ENCODE measurements around the gene GPC1. TPM values are rescaled to one million over a fixed set of nuclear protein-coding genes. Genes with fewer than 3 reads are reported as not detected.
A peak's percentile ranks its signal among the peaks of the same experiment; 100 is the strongest.

Gene GPC1
- total RNA-seq, 2 donors from 2014 or later, result 1.5 to 1.7 TPM

GRCh38 chr2:240441326-240441992, 6.0 kb downstream of the GPC1 start:
- peaks cover 3% of the 10 kb centered on the region for H3K4me1 Mint-ChIP-seq
- ATAC-seq, result no peak
- DNase-seq, result no peak
- no peaks in the 10 kb centered on the region for H3K9me3 ChIP-seq (ENCODE audit: control insufficient read depth, low read length, poor library complexity, severe bottlenecking)
- no peak overlapping the region for H3K27ac Mint-ChIP-seq
- H3K4me3 Mint-ChIP-seq, result no peak overlapping the region
- peaks cover 21% of the 10 kb centered on the region for H3K27me3 Mint-ChIP-seq
- H3K36me3 Mint-ChIP-seq (ENCODE audit: low read depth), result no peaks in the 10 kb centered on the region

- no peaks in the 10 kb centered on the region for H3K9me3 ChIP-seq (ENCODE audit: control insufficient read depth, low read length, poor library complexity, severe bottlenecking)
- Mint-ChIP-seq H3K36me3 (ENCODE audit: low read depth) (no peaks in the 10 kb centered on the region), H3K27me3 (peaks cover 18% of the 10 kb centered on the region), H3K27ac (no peak overlapping the region), H3K4me1 (peaks cover 3% of the 10 kb centered on the region), H3K4me3 (no peak overlapping the region)
- DNase-seq, result no peak
- ATAC-seq, result no peak
These were observed 6.5 kb downstream of the GPC1 start for GRCh38 chr2:240441993-240442411.

GRCh38 chr2:240442891-240443715, 7.6 kb downstream of the GPC1 start:
- H3K4me1 Mint-ChIP-seq, result no peaks in the 10 kb centered on the region
- no peaks in the 10 kb centered on the region for H3K9me3 ChIP-seq (ENCODE audit: control insufficient read depth, low read length, poor library complexity, severe bottlenecking)
- H3K27me3 Mint-ChIP-seq, result peaks cover 12% of the 10 kb centered on the region
- no peak overlapping the region for H3K4me3 Mint-ChIP-seq
- no peak for ATAC-seq
- no peaks in the 10 kb centered on the region for H3K36me3 Mint-ChIP-seq (ENCODE audit: low read depth)
- DNase-seq, result no peak
- H3K27ac Mint-ChIP-seq, result no peak overlapping the region

GRCh38 chr2:240443891-240444301, 8.4 kb downstream of the GPC1 start:
- H3K4me3 Mint-ChIP-seq, result no peak overlapping the region
- H3K4me1 Mint-ChIP-seq, result no peaks in the 10 kb centered on the region
- ATAC-seq (no peak), DNase-seq (no peak)
- H3K27ac Mint-ChIP-seq, result no peak overlapping the region
- no peaks in the 10 kb centered on the region for H3K36me3 Mint-ChIP-seq (ENCODE audit: low read depth)
- H3K9me3 ChIP-seq (ENCODE audit: control insufficient read depth, low read length, poor library complexity, severe bottlenecking), result no peaks in the 10 kb centered on the region
- H3K27me3 Mint-ChIP-seq, result peaks cover 10% of the 10 kb centered on the region

- Mint-ChIP-seq H3K4me1 (no peaks in the 10 kb centered on the region), H3K27me3 (peaks cover 11% of the 10 kb centered on the region), H3K4me3 (no peak overlapping the region), H3K36me3 (ENCODE audit: low read depth) (no peaks in the 10 kb centered on the region), H3K27ac (no peak overlapping the region)
- ATAC-seq (no peak), DNase-seq (no peak)
- no peaks in the 10 kb centered on the region for H3K9me3 ChIP-seq (ENCODE audit: control insufficient read depth, low read length, poor library complexity, severe bottlenecking)
These were observed 9.0 kb downstream of the GPC1 start for GRCh38 chr2:240444464-240444863.

- Mint-ChIP-seq H3K36me3 (ENCODE audit: low read depth) (peaks cover 2% of the 10 kb centered on the region), H3K4me1 (no peaks in the 10 kb centered on the region), H3K27me3 (peaks cover 28% of the 10 kb centered on the region), H3K27ac (no peak overlapping the region), H3K4me3 (no peak overlapping the region)
- ATAC-seq (no peak), DNase-seq (no peak)
- H3K9me3 ChIP-seq (ENCODE audit: control insufficient read depth, low read length, poor library complexity, severe bottlenecking), result no peaks in the 10 kb centered on the region
These were observed 10.6 kb downstream of the GPC1 start for GRCh38 chr2:240445961-240446663.

GRCh38 chr2:240446664-240447175, 11.3 kb downstream of the GPC1 start:
- ATAC-seq, result no peak
- H3K9me3 ChIP-seq (ENCODE audit: control insufficient read depth, low read length, poor library complexity, severe bottlenecking), result no peaks in the 10 kb centered on the region
- H3K36me3 Mint-ChIP-seq (ENCODE audit: low read depth), result peaks cover 2% of the 10 kb centered on the region
- no peak overlapping the region for H3K4me3 Mint-ChIP-seq
- H3K4me1 Mint-ChIP-seq, result no peaks in the 10 kb centered on the region
- peaks cover 34% of the 10 kb centered on the region for H3K27me3 Mint-ChIP-seq
- DNase-seq, result no peak
- no peak overlapping the region for H3K27ac Mint-ChIP-seq

GRCh38 chr2:240447331-240447730, 11.9 kb downstream of the GPC1 start:
- Mint-ChIP-seq H3K4me1 (no peaks in the 10 kb centered on the region), H3K36me3 (ENCODE audit: low read depth) (peaks cover 2% of the 10 kb centered on the region), H3K27ac (no peak overlapping the region), H3K4me3 (no peak overlapping the region), H3K27me3 (peaks cover 38% of the 10 kb centered on the region)
- ATAC-seq (no peak), DNase-seq (no peak)
- no peaks in the 10 kb centered on the region for H3K9me3 ChIP-seq (ENCODE audit: control insufficient read depth, low read length, poor library complexity, severe bottlenecking)

- H3K27ac Mint-ChIP-seq, result no peak overlapping the region
- no peak for ATAC-seq
- no peak for DNase-seq
- no peaks in the 10 kb centered on the region for H3K4me1 Mint-ChIP-seq
- no peaks in the 10 kb centered on the region for H3K9me3 ChIP-seq (ENCODE audit: control insufficient read depth, low read length, poor library complexity, severe bottlenecking)
- H3K27me3 Mint-ChIP-seq, result peaks cover 38% of the 10 kb centered on the region
- no peak overlapping the region for H3K4me3 Mint-ChIP-seq
- H3K36me3 Mint-ChIP-seq (ENCODE audit: low read depth), result peaks cover 2% of the 10 kb centered on the region
These were observed 12.5 kb downstream of the GPC1 start for GRCh38 chr2:240447934-240448333.

- DNase-seq (no peak), ATAC-seq (no peak)
- Mint-ChIP-seq H3K36me3 (ENCODE audit: low read depth) (peaks cover 2% of the 10 kb centered on the region), H3K4me3 (no peak overlapping the region), H3K27me3 (peaks cover 38% of the 10 kb centered on the region), H3K4me1 (no peaks in the 10 kb centered on the region), H3K27ac (no peak overlapping the region)
- no peaks in the 10 kb centered on the region for H3K9me3 ChIP-seq (ENCODE audit: control insufficient read depth, low read length, poor library complexity, severe bottlenecking)
These were observed 13.2 kb downstream of the GPC1 start for GRCh38 chr2:240448387-240449274.

- H3K9me3 ChIP-seq (ENCODE audit: control insufficient read depth, low read length, poor library complexity, severe bottlenecking), result no peaks in the 10 kb centered on the region
- Mint-ChIP-seq H3K4me3 (no peak overlapping the region), H3K4me1 (peaks cover 4% of the 10 kb centered on the region), H3K36me3 (ENCODE audit: low read depth) (peaks cover 2% of the 10 kb centered on the region), H3K27me3 (peaks cover 48% of the 10 kb centered on the region), H3K27ac (no peak overlapping the region)
- no peak for ATAC-seq
- no peak for DNase-seq
These were observed 14.5 kb downstream of the GPC1 start for GRCh38 chr2:240449764-240450531.

GRCh38 chr2:240450532-240451107, 15.2 kb downstream of the GPC1 start:
- H3K9me3 ChIP-seq (ENCODE audit: control insufficient read depth, low read length, poor library complexity, severe bottlenecking), result no peaks in the 10 kb centered on the region
- Mint-ChIP-seq H3K36me3 (ENCODE audit: low read depth) (peaks cover 2% of the 10 kb centered on the region), H3K4me1 (peaks cover 4% of the 10 kb centered on the region), H3K27me3 (peaks cover 50% of the 10 kb centered on the region), H3K4me3 (peak overlapping the region; percentile 63), H3K27ac (no peak overlapping the region)
- ATAC-seq, result no peak
- DNase-seq, result no peak

Data from T-helper 17 cell (primary cell).